Adrenal gland (tissue), 12 donors: ENCODE results near the gene DCAF15. TPM values are rescaled to one million over a fixed set of nuclear protein-coding genes. Genes with fewer than 3 reads are reported as not detected.

Experiments used
- DNase-seq, 7 donors: peaks; one replicate each; pipeline ENCODE4 v3.0.0-alpha.2; 2019 to 2020
- H3K27ac ChIP-seq, 5 donors: fragments of 200-600 bp; sonication (generic) in 4 of 5; 1 replicate in 3 of 5; 2 replicates in 2 of 5; pipeline versions ENCODE4 v1.5.1 to v1.8.0; 2016 to 2020; ENCODE audit warnings: mild to moderate bottlenecking in 1 of 5
- H3K27me3 ChIP-seq: fragments of 200-600 bp; 2 replicates; pipeline ENCODE4 v1.8.0; 2021
- H3K36me3 ChIP-seq, 2 donors: fragments of 200-600 bp; replicated peaks in 1 of 2; 1 replicate in 1 of 2; 2 replicates in 1 of 2; pipeline versions ENCODE4 v1.5.1 to v1.8.0; 2018 to 2022
- H3K4me1 ChIP-seq, 2 donors: fragments of 200-600 bp; replicated peaks in 1 of 2; 1 replicate in 1 of 2; 2 replicates in 1 of 2; pipeline versions ENCODE4 v1.5.1 to v1.8.0; 2018 to 2021
- H3K4me3 ChIP-seq, 4 donors: fragments of 200-600 bp; sonication (generic) in 3 of 4; one replicate each; pipeline ENCODE4 v1.5.1; 2016 to 2018
- H3K9me3 ChIP-seq, 3 donors: fragments of 200-600 bp; sonication (generic) in 1 of 3; replicated peaks in 1 of 3; 1 replicate in 2 of 3; 2 replicates in 1 of 3; pipeline versions ENCODE4 v1.5.1 to v1.8.0; 2016 to 2021
- CTCF ChIP-seq, 6 experiments: fragments of 450-650 bp in 4 of 6; fragments of 200-600 bp in 2 of 6; sonication (generic) in 1 of 6; IDR thresholded peaks; 1 replicate in 5 of 6; 2 replicates in 1 of 6; pipeline versions ENCODE4 v1.5.1 to v1.8.0; 2016 to 2021; ENCODE audit warnings: antibody characterized with exemption in 6 of 6, mild to moderate bottlenecking in 2 of 6, moderate library complexity in 1 of 6
- POLR2A ChIP-seq, 2 donors: fragments of 450-650 bp; IDR thresholded peaks; one replicate each; pipeline ENCODE4 v1.6.1; 2017; ENCODE audit warnings: antibody characterized with exemption in 2 of 2, mild to moderate bottlenecking in 2 of 2, moderate library complexity in 1 of 2
- WGBS, 4 donors: extraction: QIAGEN DNeasy Blood & Tissue Kit in 2 of 4; methylation state at CpG; one replicate each; pipeline versions ENCODE4 v1.1.5 to v1.1.7; 2013 to 2017; 5-methylcytosine and 5-hydroxymethylcytosine counted together
- intact Hi-C, 2 donors: fragments of 100-400 bp; cut with DNase I; formaldehyde crosslinking; loops; one replicate each; pipeline versions ENCODE4 v1.14.1 to v1.15.0; 2022 to 2023
- polyA plus RNA-seq, 3 donors: library from polyadenylated mRNA; stranded (reverse); fragments of 200-250 nt in 2 of 3; fragments of 350-450 nt in 1 of 3; fragmentation: Illumina TruSeq in 1 of 3; extraction: RNeasy Lipid Tissue Mini Kit (QIAGEN cat#74804) in 1 of 3; gene quantifications; one replicate each; pipeline ENCODE4 v1.2.3, GENCODE V29; 2013 to 2014
- total RNA-seq, 9 donors: library from RNA; depleted of rRNA in 4 of 9; stranded (reverse); fragments of >200 nt in 4 of 9; fragments of 120-200 nt in 1 of 9; fragmentation: NEBNext Ultra II Directional in 1 of 9; extraction: Animal tissue kit (Norgen Biotek cat#: 25700) in 1 of 9; gene quantifications; one replicate each; pipeline versions ENCODE4 v1.1.0 to v1.2.4, GENCODE V29; 2013 to 2023
- donor health status: healthy with polysubstance abuse.
- donor health status: Bipolar disorder and iron deficiency.
- donor health status: DM: yes; HTN: yes; CAD: no.
- donor health status: DM: no; HTN: no; CAD: no.
- donor health status: DM: no; HTN: no; CAD: no.
- donor health status: DM: yes; HTN: yes; CAD: no.

The DCAF15 gene
- total and polyA plus RNA-seq, 12 donors: 6.7 to 147 (median 13.5) TPM

DNA sequence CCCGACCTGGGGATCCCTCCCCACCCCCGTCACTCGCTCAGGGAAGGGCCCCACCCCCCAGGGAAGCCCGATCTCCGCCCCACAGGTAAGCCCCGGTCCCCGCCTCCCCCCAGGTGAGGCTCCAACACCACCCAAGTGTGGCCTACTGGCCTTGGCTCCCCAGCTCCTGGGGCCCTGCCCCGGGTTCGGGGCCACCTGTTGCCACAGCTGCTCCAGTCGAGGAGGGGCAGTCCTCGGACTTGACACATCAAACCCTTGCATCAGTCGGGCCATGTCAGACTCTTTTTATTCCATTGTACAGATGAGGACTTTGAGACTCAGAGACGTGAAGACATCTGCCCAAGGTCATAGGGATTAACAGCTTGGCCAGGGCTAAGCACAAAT lies 45.8 kb upstream of the DCAF15 start:
- H3K27ac ChIP-seq: peak overlapping the region in 1 of 5 donors; percentile 61
- peaks cover 0 to 5% of the 10 kb centered on the region in 2 donors for H3K36me3 ChIP-seq
- no peaks in the 10 kb centered on the region for H3K27me3 ChIP-seq
- peaks cover 10 to 17% of the 10 kb centered on the region in 2 donors for H3K4me1 ChIP-seq
- no peak for TF ChIP-seq POLR2A (IDR thresholded peaks at IDR 0.05)
- TF ChIP-seq CTCF (IDR thresholded peaks at IDR 0.05): no peak
- no peak for DNase-seq
- intact Hi-C loops: no loop called here
- peak overlapping the region; percentile 34 to 74 (median 50) for H3K4me3 ChIP-seq
- no peaks in the 10 kb centered on the region for H3K9me3 ChIP-seq
- WGBS, 4 donors: 1 to 3% (median 2%) methylated on average over 7 to 13 of the region's 13 CpGs; no CpG with 5 or more reads in 1 of the 4 donors

GRCh38 chr19:13906910-13907309 lies 45.4 kb upstream of the DCAF15 start:
- intact Hi-C loops: no loop called here
- Histone ChIP-seq H3K4me1 (peaks cover 10 to 17% of the 10 kb centered on the region in 2 donors), H3K9me3 (no peaks in the 10 kb centered on the region), H3K27me3 (no peaks in the 10 kb centered on the region), H3K4me3 (peak overlapping the region in 1 of 4 donors; percentile 74), H3K27ac (no peak overlapping the region), H3K36me3 (peaks cover 0 to 5% of the 10 kb centered on the region in 2 donors)
- DNase-seq: no peak
- no peak for TF ChIP-seq POLR2A (IDR thresholded peaks at IDR 0.05)
- 93 to 100% (median 96%) methylated on average over 5 of the region's 5 CpGs for WGBS, 4 donors

- H3K9me3 ChIP-seq: no peaks in the 10 kb centered on the region
- intact Hi-C loops: no loop called here
- H3K4me1 ChIP-seq: peaks cover 10 to 17% of the 10 kb centered on the region in 2 donors
- no peaks in the 10 kb centered on the region for H3K27me3 ChIP-seq
- H3K27ac ChIP-seq: no peak overlapping the region
- no peak for DNase-seq
- H3K36me3 ChIP-seq: peaks cover 0 to 21% of the 10 kb centered on the region in 2 donors
- WGBS, 4 donors: 90 to 93% (median 93%) methylated on average over 8 of the region's 8 CpGs
- TF ChIP-seq CTCF (IDR thresholded peaks at IDR 0.05) (no peak), POLR2A (IDR thresholded peaks at IDR 0.05) (no peak)
- no peak overlapping the region for H3K4me3 ChIP-seq
Observed at GRCh38 chr19:13908674-13909073, 43.6 kb upstream of the DCAF15 start.

DNA sequence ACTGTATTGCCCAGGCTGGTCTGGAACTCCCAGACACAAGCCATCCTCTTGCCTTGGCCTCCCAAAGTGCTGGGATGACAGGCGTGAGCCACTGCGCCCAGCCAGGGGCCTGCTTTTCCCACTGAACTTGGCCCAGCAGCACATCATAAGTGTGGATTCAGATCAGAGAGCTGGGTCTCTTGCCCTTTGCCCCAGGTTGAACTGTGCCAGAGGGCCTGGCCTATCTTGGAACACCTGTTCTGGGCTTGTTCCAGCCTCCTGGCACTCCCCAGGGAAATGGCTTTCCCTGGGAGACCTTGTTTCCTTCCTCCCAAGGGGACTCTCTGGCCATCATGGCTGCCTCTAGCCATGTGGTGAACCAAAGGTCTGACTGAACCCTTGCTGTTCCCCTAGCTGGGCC lies 42.9 kb upstream of the DCAF15 start:
- no peak overlapping the region for H3K27ac ChIP-seq
- DNase-seq: no peak
- WGBS, 4 donors: 80 to 100% (median 97%) methylated on average over 1 to 2 of the region's 2 CpGs
- H3K36me3 ChIP-seq: peaks cover 0 to 29% of the 10 kb centered on the region in 2 donors
- intact Hi-C loops: no loop called here
- no peak for TF ChIP-seq POLR2A (IDR thresholded peaks at IDR 0.05)
- H3K4me1 ChIP-seq: peaks cover 10 to 17% of the 10 kb centered on the region in 2 donors
- no peak overlapping the region for H3K4me3 ChIP-seq
- no peaks in the 10 kb centered on the region for H3K27me3 ChIP-seq
- H3K9me3 ChIP-seq: no peaks in the 10 kb centered on the region

DNA sequence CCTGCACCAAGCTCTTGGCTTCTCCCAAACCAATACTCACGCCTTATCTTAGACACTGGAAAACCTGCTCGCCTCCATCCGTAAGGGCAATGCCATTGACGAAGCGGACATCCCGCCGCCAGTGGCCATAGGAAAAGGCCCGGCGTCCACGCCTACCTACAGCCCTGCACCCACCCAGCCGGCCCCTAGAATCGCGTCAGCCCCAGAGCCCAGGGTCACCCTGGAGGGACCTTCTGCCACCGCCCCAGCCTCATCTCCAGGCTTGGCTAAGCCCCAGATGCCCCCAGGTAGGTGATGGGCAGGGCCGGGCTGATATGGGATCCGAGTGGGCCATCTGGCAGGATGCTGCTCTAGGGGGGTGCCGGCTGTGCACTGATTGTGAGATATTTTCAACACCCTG lies 39.0 kb upstream of the DCAF15 start:
- intact Hi-C loops: no loop called here
- Histone ChIP-seq H3K4me1 (no peaks in the 10 kb centered on the region), H3K9me3 (no peaks in the 10 kb centered on the region), H3K27me3 (no peaks in the 10 kb centered on the region), H3K4me3 (no peak overlapping the region), H3K36me3 (peaks cover 0 to 50% of the 10 kb centered on the region in 2 donors), H3K27ac (no peak overlapping the region)
- no peak for TF ChIP-seq POLR2A (IDR thresholded peaks at IDR 0.05)
- TF ChIP-seq CTCF (IDR thresholded peaks at IDR 0.05): no peak
- DNase-seq: no peak
- whole genome bisulfite sequencing, 4 donors: 86 to 96% (median 93%) methylated on average over 11 to 17 of the region's 17 CpGs
